ENCODE measurements around the gene SMYD1.

Gene SMYD1

DNA sequence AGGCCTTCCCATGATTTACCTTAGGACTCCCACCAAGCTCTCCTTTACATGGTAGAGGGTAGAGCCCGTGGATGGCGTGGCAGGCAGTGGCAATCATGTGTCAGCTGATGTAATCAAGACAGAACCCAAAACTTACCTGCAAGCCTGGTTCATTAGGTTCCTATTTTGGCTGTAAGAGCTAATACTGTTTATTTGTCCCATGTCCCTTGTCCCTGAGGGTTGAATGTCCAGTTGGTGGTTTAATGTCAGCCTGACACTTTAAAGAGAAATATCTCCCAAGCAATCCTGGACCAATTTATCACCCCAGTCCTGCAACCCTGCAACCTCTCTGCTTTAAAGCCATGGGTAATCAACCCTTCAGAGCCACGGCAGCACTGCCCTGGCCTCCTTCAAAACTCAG, 66.2 kb downstream of the SMYD1 start:
- Histone ChIP-seq H3K9ac (no peak overlapping the region), H2AFZ (ENCODE audit: low read depth) (no peak overlapping the region), H3K4me1 (ENCODE audit: low read depth, poor library complexity, severe bottlenecking) (no peaks in the 10 kb centered on the region), H3K36me3 (ENCODE audit: insufficient read depth) (no peaks in the 10 kb centered on the region), H3K4me3 (IDR thresholded peaks at IDR 0.05; ENCODE audit: insufficient read depth, low read depth, low read length) (no peak overlapping the region), H3K79me2 (ENCODE audit: insufficient read depth, low read depth) (no peaks in the 10 kb centered on the region), H3K27ac (no peak overlapping the region), H4K20me1 (ENCODE audit: insufficient read depth) (no peaks in the 10 kb centered on the region), H3K4me2 (no peak overlapping the region), H3K27me3 (ENCODE audit: insufficient read depth, low read depth) (no peaks in the 10 kb centered on the region)
- no peak for TF ChIP-seq CTCF (conservative IDR thresholded peaks at IDR 0.05; ENCODE audit: low read depth, low read length)

GRCh38 chr2:88136817-88137216, 69.2 kb downstream of the SMYD1 start:
- H3K4me1 ChIP-seq (ENCODE audit: low read depth, poor library complexity, severe bottlenecking) = no peaks in the 10 kb centered on the region
- no peaks in the 10 kb centered on the region for H3K79me2 ChIP-seq (ENCODE audit: insufficient read depth, low read depth)
- H3K27ac ChIP-seq = no peak overlapping the region
- H3K4me3 ChIP-seq (IDR thresholded peaks at IDR 0.05; ENCODE audit: insufficient read depth, low read depth, low read length) = no peak overlapping the region
- no peaks in the 10 kb centered on the region for H3K36me3 ChIP-seq (ENCODE audit: insufficient read depth)
- no peak overlapping the region for H3K9ac ChIP-seq
- H3K27me3 ChIP-seq (ENCODE audit: insufficient read depth, low read depth) = no peaks in the 10 kb centered on the region
- H3K4me2 ChIP-seq = no peak overlapping the region
- no peak for TF ChIP-seq CTCF (conservative IDR thresholded peaks at IDR 0.05; ENCODE audit: low read depth, low read length)
- no peaks in the 10 kb centered on the region for H4K20me1 ChIP-seq (ENCODE audit: insufficient read depth)
- H2AFZ ChIP-seq (ENCODE audit: low read depth) = no peak overlapping the region

GRCh38 chr2:88137833-88138232, 70.2 kb downstream of the SMYD1 start:
- H3K27me3 ChIP-seq (ENCODE audit: insufficient read depth, low read depth) = no peaks in the 10 kb centered on the region
- H3K36me3 ChIP-seq (ENCODE audit: insufficient read depth) = no peaks in the 10 kb centered on the region
- no peaks in the 10 kb centered on the region for H3K4me1 ChIP-seq (ENCODE audit: low read depth, poor library complexity, severe bottlenecking)
- no peak overlapping the region for H3K4me3 ChIP-seq (IDR thresholded peaks at IDR 0.05; ENCODE audit: insufficient read depth, low read depth, low read length)
- H2AFZ ChIP-seq (ENCODE audit: low read depth) = no peak overlapping the region
- H3K27ac ChIP-seq = no peak overlapping the region
- TF ChIP-seq CTCF (conservative IDR thresholded peaks at IDR 0.05; ENCODE audit: low read depth, low read length) = no peak
- H3K9ac ChIP-seq = no peak overlapping the region
- H3K79me2 ChIP-seq (ENCODE audit: insufficient read depth, low read depth) = no peaks in the 10 kb centered on the region
- no peak overlapping the region for H3K4me2 ChIP-seq
- no peaks in the 10 kb centered on the region for H4K20me1 ChIP-seq (ENCODE audit: insufficient read depth)

- Histone ChIP-seq H3K36me3 (ENCODE audit: insufficient read depth) (no peaks in the 10 kb centered on the region), H3K27ac (no peak overlapping the region), H3K79me2 (ENCODE audit: insufficient read depth, low read depth) (no peaks in the 10 kb centered on the region), H3K4me2 (no peak overlapping the region), H3K9ac (no peak overlapping the region), H3K27me3 (ENCODE audit: insufficient read depth, low read depth) (no peaks in the 10 kb centered on the region), H2AFZ (ENCODE audit: low read depth) (no peak overlapping the region), H3K4me1 (ENCODE audit: low read depth, poor library complexity, severe bottlenecking) (no peaks in the 10 kb centered on the region), H3K4me3 (IDR thresholded peaks at IDR 0.05; ENCODE audit: insufficient read depth, low read depth, low read length) (no peak overlapping the region), H4K20me1 (ENCODE audit: insufficient read depth) (no peaks in the 10 kb centered on the region)
- TF ChIP-seq CTCF (conservative IDR thresholded peaks at IDR 0.05; ENCODE audit: low read depth, low read length) = no peak
These were observed 71.6 kb downstream of the SMYD1 start for GRCh38 chr2:88139203-88139702.
